MM.1S (cell line): Measurements from ENCODE around the gene SNCAIP.

Experiments
- CTCF ChIP-seq: fragments of 300-600 bp; sonication (generic); IDR thresholded peaks from 2 replicates; pipeline ENCODE4 v1.5.1; 2016; ENCODE audit warnings: antibody characterized with exemption, low read length, mixed read lengths
- EZH2 ChIP-seq: fragments of 300-600 bp; sonication (generic); optimal IDR thresholded peaks from 2 replicates; pipeline ENCODE3; 2017; ENCODE audit warnings: low read depth, mild to moderate bottlenecking, antibody characterized with exemption, low read length, mixed read lengths
- EZH2phosphoT487 ChIP-seq: fragments of 300-600 bp; sonication (generic); IDR thresholded peaks from 2 replicates; pipeline ENCODE4 v1.6.1; 2018; ENCODE audit warnings: antibody characterized with exemption, low read length

DNA sequence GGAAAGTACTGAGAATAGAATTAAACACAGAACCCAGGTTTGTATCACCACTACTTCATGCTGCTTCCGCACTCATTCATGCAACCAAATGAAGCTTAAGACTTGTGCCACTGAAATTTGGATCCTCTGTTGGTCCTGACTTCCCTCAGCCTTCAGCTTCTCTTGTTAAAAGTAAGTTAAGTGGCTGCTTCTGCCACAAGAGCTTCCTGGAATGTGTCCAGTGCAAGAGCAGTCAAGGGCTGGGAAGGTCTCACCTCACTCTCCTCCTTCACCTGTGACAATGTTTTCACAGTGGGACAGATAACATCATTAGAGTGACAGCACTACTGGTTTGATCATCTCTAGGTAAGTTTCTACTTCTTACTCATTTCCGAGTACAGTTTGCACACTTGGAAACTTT is 7.9 kb downstream of the SNCAIP start:
- no peak for TF ChIP-seq CTCF
- TF ChIP-seq EZH2 = no peak
- TF ChIP-seq EZH2phosphoT487 = no peak
